ENCODE results near the gene BAIAP2. TPM values are rescaled to one million over a fixed set of nuclear protein-coding genes. Genes with fewer than 3 reads are reported as not detected.
"Not testable (repeated sequence)": the region's sequence is repeated elsewhere in the genome, so short reads cannot be mapped to it uniquely, and the experiment has no call there.

BAIAP2 gene
- total RNA-seq, 1 experiment from 2014 or later: 67.0 TPM

DNA sequence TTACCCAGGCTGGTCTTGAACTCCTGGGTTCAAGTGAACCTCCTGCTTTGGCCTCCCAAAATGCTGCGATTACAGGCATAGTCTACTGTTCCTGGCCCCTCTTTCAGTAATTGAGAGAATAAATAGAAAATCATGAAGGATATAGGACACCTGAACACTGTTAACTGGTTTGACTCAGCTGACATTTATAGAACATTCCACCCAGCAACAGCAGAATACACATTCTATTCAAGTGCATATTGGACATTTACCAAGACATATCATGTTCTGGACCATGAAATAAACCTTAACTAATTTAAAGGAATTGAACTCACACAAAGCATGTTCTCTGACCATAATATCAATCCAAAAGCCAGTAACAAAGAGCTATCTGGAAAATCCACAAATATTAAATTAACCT, 19.8 kb upstream of the BAIAP2 start:
- Mint-ChIP-seq H3K27ac (ENCODE audit: low read depth, unreplicated experiment) (no peak overlapping the region), H3K36me3 (ENCODE audit: insufficient read depth, unreplicated experiment) (peaks cover 7% of the 10 kb centered on the region), H3K4me3 (ENCODE audit: unreplicated experiment) (no peak overlapping the region), H3K27me3 (ENCODE audit: insufficient read depth, unreplicated experiment) (peaks cover 11% of the 10 kb centered on the region), H3K4me1 (ENCODE audit: insufficient read depth, unreplicated experiment) (peaks cover 5% of the 10 kb centered on the region), H3K9me3 (ENCODE audit: unreplicated experiment) (peaks cover 18% of the 10 kb centered on the region)
- TF ChIP-seq, protein P1, sequence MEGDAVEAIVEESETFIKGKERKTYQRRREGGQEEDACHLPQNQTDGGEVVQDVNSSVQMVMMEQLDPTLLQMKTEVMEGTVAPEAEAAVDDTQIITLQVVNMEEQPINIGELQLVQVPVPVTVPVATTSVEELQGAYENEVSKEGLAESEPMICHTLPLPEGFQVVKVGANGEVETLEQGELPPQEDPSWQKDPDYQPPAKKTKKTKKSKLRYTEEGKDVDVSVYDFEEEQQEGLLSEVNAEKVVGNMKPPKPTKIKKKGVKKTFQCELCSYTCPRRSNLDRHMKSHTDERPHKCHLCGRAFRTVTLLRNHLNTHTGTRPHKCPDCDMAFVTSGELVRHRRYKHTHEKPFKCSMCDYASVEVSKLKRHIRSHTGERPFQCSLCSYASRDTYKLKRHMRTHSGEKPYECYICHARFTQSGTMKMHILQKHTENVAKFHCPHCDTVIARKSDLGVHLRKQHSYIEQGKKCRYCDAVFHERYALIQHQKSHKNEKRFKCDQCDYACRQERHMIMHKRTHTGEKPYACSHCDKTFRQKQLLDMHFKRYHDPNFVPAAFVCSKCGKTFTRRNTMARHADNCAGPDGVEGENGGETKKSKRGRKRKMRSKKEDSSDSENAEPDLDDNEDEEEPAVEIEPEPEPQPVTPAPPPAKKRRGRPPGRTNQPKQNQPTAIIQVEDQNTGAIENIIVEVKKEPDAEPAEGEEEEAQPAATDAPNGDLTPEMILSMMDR (IDR thresholded peaks at IDR 0.05; ENCODE audit: unreplicated experiment): no peak
- CTCF ChIA-PET: interaction anchor here (0.6 kb wide), 1 partner anchor 366 kb away, joined by 3 read pairs; no protein-coding TSS in a partner anchor
- POLR2A ChIA-PET: interaction anchor here (1.1 to 1.4 kb wide), 4 partner anchors 13 to 988 kb away, joined by 3 to 4 read pairs (median 3); partner anchors contain the start of gene CHMP6
- intact Hi-C loops (cut with micrococcal nuclease): no loop called here
- DNase-seq (ENCODE audit: unreplicated experiment): no peak
- no TSS peak for BruUV-seq (replicated peaks)

DNA sequence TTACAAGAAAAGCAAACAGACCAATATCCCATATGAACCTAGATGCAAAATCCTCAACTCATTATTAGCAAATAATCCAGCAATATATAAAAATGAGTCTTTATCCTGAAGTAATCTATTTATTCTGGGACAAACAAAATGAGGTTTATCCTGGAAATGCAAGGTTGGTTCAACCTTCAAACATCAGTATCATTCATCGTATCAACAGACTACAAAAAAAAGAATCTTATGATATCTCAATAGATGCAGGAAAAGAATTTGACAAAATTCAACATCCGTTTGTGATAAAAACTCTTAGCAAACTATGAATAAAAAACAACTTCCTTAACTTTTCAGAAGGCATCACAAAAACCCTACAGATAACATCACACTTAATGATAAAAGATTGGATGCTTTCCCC, 18.4 kb upstream of the BAIAP2 start:
- Mint-ChIP-seq H3K4me1 (ENCODE audit: insufficient read depth, unreplicated experiment) (peaks cover 5% of the 10 kb centered on the region), H3K36me3 (ENCODE audit: insufficient read depth, unreplicated experiment) (peaks cover 7% of the 10 kb centered on the region), H3K27me3 (ENCODE audit: insufficient read depth, unreplicated experiment) (no peaks in the 10 kb centered on the region), H3K4me3 (ENCODE audit: unreplicated experiment) (no peak overlapping the region), H3K9me3 (ENCODE audit: unreplicated experiment) (peaks cover 9% of the 10 kb centered on the region), H3K27ac (ENCODE audit: low read depth, unreplicated experiment) (no peak overlapping the region)
- ChIA-PET CTCF (no interaction called here), POLR2A (no interaction called here)
- TF ChIP-seq, protein P1 (IDR thresholded peaks at IDR 0.05; ENCODE audit: unreplicated experiment): no peak
- intact Hi-C loops (cut with micrococcal nuclease): no loop called here
- no peak for DNase-seq (ENCODE audit: unreplicated experiment)
- BruUV-seq (replicated peaks): no TSS peak

DNA sequence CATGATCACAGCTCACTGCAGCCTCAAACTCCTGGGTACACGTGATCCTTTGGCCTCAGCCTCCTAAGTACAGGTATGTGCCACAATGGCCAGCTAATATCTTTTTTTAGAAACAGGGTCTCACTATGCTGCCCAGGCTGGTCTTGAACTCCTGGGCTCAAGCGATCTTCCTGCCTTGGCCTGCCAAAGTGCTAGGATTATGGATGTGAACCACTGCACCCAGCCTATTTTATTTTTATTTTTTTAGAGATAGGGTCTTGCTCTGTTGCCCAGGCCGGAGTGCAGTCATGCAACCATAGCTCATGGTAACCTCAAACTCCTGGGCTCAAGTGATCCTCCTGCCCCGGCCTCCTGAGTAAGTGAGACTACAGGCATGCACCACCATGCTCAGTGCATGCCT, 17.6 kb upstream of the BAIAP2 start:
- H3K4me1 Mint-ChIP-seq (ENCODE audit: insufficient read depth, unreplicated experiment); H3K9me3 Mint-ChIP-seq (ENCODE audit: unreplicated experiment); POLR2A ChIA-PET; H3K36me3 Mint-ChIP-seq (ENCODE audit: insufficient read depth, unreplicated experiment); H3K27me3 Mint-ChIP-seq (ENCODE audit: insufficient read depth, unreplicated experiment); DNase-seq (ENCODE audit: unreplicated experiment); H3K27ac Mint-ChIP-seq (ENCODE audit: low read depth, unreplicated experiment); intact Hi-C loops (cut with micrococcal nuclease); BruUV-seq (replicated peaks); H3K4me3 Mint-ChIP-seq (ENCODE audit: unreplicated experiment): not testable (repeated sequence)
- CTCF ChIA-PET: interaction anchor here (0.6 to 1.0 kb wide), 2 partner anchors 85 to 124 kb away, joined by 3 read pairs; no protein-coding TSS in a partner anchor

DNA sequence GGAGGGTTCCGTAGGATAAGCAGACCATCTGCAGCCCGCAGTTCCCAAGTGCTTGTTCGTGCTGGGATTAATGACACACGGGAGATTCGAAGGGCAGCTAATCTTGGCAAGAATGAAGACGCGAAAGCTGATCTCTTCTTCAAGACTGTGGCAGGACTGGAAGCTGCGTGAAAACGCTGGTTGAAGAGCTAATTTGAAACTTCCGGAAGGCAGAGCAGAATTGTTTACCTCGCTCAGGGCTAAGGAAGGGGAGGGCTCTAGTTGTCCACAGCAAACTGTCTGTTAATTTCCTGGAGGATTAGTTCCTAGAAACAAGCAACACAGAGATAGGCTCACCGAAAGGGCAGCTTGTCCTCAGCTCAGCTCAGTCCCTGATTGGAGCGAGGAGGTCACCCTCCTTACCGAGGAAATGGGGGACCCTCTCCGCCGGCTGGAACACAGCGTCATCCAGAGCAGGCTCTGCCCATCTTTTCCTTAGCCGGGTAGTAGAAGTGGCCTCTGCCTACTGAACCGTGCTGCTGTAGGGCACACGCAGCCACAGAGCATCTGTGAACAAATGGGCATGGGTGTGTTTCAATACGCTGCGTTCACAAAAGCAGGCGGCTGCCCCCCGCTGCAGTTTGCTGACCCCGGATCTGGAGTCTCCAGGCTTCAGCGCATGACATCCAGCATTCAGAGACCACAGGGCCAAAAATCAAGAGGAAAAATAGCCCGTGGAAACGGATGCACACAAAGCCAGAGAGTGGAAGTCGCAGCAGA, 16.7 kb upstream of the BAIAP2 start:
- H3K4me1 Mint-ChIP-seq (ENCODE audit: insufficient read depth, unreplicated experiment): no peaks in the 10 kb centered on the region
- H3K36me3 Mint-ChIP-seq (ENCODE audit: insufficient read depth, unreplicated experiment): peaks cover 7% of the 10 kb centered on the region
- no peak overlapping the region for H3K4me3 Mint-ChIP-seq (ENCODE audit: unreplicated experiment)
- CTCF ChIA-PET: interaction anchor here (0.6 to 1.0 kb wide), 2 partner anchors 84 to 123 kb away, joined by 3 read pairs; no protein-coding TSS in a partner anchor
- peaks cover 9% of the 10 kb centered on the region for H3K9me3 Mint-ChIP-seq (ENCODE audit: unreplicated experiment)
- H3K27me3 Mint-ChIP-seq (ENCODE audit: insufficient read depth, unreplicated experiment): no peaks in the 10 kb centered on the region
- no peak for DNase-seq (ENCODE audit: unreplicated experiment)
- no peak overlapping the region for H3K27ac Mint-ChIP-seq (ENCODE audit: low read depth, unreplicated experiment)
- POLR2A ChIA-PET: no interaction called here
- no TSS peak for BruUV-seq (replicated peaks)
- intact Hi-C loops (cut with micrococcal nuclease): no loop called here
- TF ChIP-seq, protein P1 (IDR thresholded peaks at IDR 0.05; ENCODE audit: unreplicated experiment): no peak

Measured in MCF 10A (cell line).